Retinal pigment epithelial cell (primary cell): Measurements from ENCODE around the gene CKLF.
"Not testable (repeated sequence)": the region's sequence is repeated elsewhere in the genome, so short reads cannot be mapped to it uniquely, and the experiment has no call there.

Experiments used
- DNase-seq: peaks from one replicate; pipeline ENCODE4 v3.0.0-alpha.2; 2010; ENCODE audit warnings: low read depth
- H3K4me3 ChIP-seq: 2 replicates; pipeline ENCODE4 v1.5.1; 2011; ENCODE audit warnings: mild to moderate bottlenecking, low read length, control low read depth, moderate library complexity
- CTCF ChIP-seq: conservative IDR thresholded peaks from 2 replicates; pipeline ENCODE4 v1.5.1; 2011; ENCODE audit warnings: low read depth, low read length, control low read depth, inconsistent platforms

The CKLF gene

GRCh38 chr16:66560107-66560506, 7.7 kb downstream of the CKLF start:
- no peak for DNase-seq
- no peak for TF ChIP-seq CTCF
- no peak overlapping the region for H3K4me3 ChIP-seq

- no peak for DNase-seq
- H3K4me3 ChIP-seq, result no peak overlapping the region
- no peak for TF ChIP-seq CTCF
Measured at GRCh38 chr16:66561381-66562080, 9.2 kb downstream of the CKLF start.

GRCh38 chr16:66562409-66562808, 10.0 kb downstream of the CKLF start:
- H3K4me3 ChIP-seq, result no peak overlapping the region
- no peak for DNase-seq
- no peak for TF ChIP-seq CTCF

- H3K4me3 ChIP-seq, result no peak overlapping the region
- DNase-seq, result no peak
- no peak for TF ChIP-seq CTCF
Measured at GRCh38 chr16:66562986-66563385, 10.6 kb downstream of the CKLF start.

- no peak overlapping the region for H3K4me3 ChIP-seq
- DNase-seq, result no peak
- no peak for TF ChIP-seq CTCF
Measured at GRCh38 chr16:66563574-66564334, 11.4 kb downstream of the CKLF start.

GRCh38 chr16:66566051-66566901, 13.9 kb downstream of the CKLF start, which contains the start of gene CMTM1:
Gene CMTM1, plus strand, starts transcription at chr16:66566439. Its CDS starts 75 bp downstream, at chr16:66566514.
- DNase-seq, result no peak
- TF ChIP-seq CTCF, result no peak
- H3K4me3 ChIP-seq, result no peak within 1 kb of the TSS

- DNase-seq, H3K4me3 ChIP-seq: not testable (repeated sequence)
Measured at GRCh38 chr16:66567270-66567669, 14.9 kb downstream of the CKLF start.
